Measurements from ENCODE around the gene PANX2.

DNA sequence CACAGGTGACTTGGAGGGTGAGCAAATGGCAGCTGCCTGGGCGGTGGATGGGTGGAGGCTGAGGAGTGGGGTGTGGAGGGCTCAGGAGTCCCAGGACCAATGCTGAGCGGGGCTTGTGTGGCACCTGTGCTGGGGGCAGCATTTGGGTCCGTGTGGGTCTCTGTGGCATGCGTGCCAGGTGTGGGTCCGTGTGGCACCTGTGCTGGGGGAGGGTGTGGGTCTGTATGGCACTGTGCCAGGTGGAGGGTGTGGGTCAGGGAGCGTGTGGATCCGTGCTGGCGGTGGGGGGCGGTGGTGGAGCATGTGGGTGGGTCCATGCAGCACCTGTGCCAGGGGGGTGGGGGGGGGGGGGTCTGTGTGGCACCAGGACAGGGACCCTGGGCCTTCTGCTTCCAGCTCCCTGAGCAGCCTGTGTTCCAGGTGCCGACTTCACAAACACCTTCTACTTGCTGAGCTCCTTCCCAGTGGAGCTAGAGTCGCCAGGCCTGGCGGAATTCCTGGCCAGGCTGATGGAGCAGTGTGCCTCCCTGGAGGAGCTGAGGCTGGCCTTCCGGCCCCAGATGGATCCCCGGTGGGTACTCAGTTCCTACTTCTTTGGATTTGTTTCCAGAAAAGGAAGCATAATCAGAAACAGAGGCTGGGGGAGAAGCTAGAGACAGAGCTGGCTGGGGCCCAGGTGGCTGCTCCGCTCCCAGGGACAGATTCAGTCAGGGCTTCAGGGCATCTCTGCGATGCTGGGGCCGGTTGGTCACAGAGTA is 44.9 kb downstream of the PANX2 start:
- TF ChIP-seq EZH2 (IDR thresholded peaks at IDR 0.05; ENCODE audit: borderline replicate concordance, low read length) = no peak
- TF ChIP-seq, protein P1, sequence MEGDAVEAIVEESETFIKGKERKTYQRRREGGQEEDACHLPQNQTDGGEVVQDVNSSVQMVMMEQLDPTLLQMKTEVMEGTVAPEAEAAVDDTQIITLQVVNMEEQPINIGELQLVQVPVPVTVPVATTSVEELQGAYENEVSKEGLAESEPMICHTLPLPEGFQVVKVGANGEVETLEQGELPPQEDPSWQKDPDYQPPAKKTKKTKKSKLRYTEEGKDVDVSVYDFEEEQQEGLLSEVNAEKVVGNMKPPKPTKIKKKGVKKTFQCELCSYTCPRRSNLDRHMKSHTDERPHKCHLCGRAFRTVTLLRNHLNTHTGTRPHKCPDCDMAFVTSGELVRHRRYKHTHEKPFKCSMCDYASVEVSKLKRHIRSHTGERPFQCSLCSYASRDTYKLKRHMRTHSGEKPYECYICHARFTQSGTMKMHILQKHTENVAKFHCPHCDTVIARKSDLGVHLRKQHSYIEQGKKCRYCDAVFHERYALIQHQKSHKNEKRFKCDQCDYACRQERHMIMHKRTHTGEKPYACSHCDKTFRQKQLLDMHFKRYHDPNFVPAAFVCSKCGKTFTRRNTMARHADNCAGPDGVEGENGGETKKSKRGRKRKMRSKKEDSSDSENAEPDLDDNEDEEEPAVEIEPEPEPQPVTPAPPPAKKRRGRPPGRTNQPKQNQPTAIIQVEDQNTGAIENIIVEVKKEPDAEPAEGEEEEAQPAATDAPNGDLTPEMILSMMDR (IDR thresholded peaks at IDR 0.05; ENCODE audit: low read length) = no peak

Data from OCI-LY1 (cell line).